HG03097 (cell line): ENCODE data around the gene LDLRAD3.
"Not testable (repeated sequence)": the region's sequence is repeated elsewhere in the genome, so short reads cannot be mapped to it uniquely, and the experiment has no call there.

ENCODE experiments used
- ATAC-seq: cut with Tn5 transposase; IDR thresholded peaks from one replicate; pipeline ENCODE4 v1.9.1; 2021; ENCODE audit not compliant: unreplicated experiment, low FRiP score

Gene LDLRAD3, protein sequence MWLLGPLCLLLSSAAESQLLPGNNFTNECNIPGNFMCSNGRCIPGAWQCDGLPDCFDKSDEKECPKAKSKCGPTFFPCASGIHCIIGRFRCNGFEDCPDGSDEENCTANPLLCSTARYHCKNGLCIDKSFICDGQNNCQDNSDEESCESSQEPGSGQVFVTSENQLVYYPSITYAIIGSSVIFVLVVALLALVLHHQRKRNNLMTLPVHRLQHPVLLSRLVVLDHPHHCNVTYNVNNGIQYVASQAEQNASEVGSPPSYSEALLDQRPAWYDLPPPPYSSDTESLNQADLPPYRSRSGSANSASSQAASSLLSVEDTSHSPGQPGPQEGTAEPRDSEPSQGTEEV

GRCh38 chr11:35943713-35944502 lies at the start of gene LDLRAD3:
TSS of gene LDLRAD3 (plus strand) at chr11:35944062. CDS start at chr11:35944099, 37 bp downstream.
- peak; percentile 56 for ATAC-seq

DNA sequence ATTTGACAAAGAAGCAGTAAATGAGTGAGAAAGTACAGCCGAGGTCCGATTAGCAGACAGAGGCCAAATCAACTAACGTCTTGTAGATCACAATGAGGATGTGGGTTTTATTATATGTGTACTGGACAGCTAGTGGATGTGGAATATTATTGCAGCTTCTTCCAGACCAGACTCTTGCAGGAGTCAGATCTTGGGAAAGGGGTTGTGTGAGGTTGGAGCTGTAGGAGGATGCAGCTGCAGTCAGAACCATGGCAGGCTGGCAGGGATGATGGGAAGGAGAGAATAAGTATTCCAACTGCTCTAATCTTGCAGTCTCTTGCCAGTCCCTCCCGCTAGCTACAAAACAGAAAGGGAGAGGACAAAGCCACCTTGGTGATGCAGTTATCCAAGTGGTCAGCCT lies 46.8 kb upstream of the LDLRAD3 start:
- ATAC-seq = no peak

GRCh38 chr11:35902961-35903360 lies 40.9 kb upstream of the LDLRAD3 start:
- ATAC-seq = no peak

- no peak for ATAC-seq
These were observed 38.1 kb upstream of the LDLRAD3 start for GRCh38 chr11:35905646-35906276.

- no peak for ATAC-seq
These were observed 37.6 kb upstream of the LDLRAD3 start for GRCh38 chr11:35906277-35906661.

GRCh38 chr11:35906681-35907080 lies 37.2 kb upstream of the LDLRAD3 start:
- no peak for ATAC-seq

DNA sequence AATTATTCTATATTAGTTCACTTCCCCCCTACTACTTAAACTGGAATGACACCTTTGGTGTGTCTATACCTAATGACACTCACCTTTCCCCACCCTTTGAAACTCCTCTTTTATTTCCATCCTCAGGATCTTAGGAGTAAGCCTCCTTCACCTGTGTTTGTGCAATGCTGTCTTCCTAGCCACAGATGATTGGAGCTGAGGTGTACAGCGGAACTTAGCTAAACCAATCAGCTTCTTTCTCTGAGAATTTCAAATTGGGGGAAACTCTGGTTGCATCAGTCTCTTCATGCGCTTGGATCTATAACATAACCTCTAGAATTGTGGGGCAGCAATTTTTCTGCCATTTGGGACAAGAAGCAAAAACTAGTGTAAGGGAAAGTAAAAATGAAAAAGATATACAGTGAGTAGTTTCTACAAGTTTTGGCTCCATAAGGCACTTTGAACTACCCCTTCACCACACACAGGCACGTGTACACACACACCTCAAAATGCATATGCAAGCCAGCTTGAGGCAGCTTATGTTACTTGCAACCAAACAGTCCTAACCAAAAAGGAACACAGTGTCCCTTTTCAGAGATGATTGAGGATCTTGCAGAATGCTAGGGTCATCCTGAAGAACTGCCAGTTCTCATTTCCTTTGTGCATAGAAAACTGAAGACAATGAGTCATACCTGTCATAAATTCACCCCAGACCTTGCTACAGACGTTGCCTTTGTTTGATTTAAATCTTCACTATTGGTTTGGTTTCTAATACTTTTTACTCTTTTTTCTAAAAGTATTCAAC lies 36.0 kb upstream of the LDLRAD3 start:
- no peak for ATAC-seq

GRCh38 chr11:35908432-35908771 lies 35.5 kb upstream of the LDLRAD3 start:
- not testable (repeated sequence) for ATAC-seq

DNA sequence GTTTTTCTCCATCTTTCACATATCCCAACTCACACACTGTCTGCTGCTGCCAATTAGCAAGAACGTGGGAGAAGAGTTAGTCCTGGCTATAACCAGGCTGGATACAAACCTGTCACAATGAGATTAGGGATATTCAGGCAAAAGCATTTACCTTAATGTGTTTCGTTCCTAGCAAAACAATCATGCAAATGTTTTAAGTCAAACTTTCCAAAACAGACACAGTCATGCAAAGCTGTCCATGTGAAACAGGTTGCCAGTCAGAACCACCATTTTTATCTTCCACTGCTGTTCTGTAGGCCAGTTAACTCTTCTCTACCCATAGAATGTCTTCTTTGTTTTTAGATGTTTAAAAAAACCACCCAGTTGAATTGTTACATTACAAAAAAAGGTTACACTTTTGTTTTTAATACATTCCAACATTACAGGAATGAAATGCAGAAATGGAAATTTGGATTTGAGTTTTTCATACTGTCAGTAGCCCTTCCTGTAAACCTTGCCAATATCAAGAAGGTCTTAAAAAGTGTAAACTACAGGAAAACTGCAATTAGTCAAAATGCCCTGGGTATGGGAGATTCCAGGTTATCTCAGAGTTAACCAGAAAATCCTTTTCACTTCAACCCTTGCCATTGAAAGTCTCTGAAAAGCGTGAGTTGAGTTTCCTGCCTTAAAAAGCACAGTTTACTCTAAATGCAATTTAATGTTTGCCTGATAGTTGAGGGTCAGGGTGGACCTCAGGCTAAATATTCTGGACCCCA lies 34.2 kb upstream of the LDLRAD3 start:
- no peak for ATAC-seq

DNA sequence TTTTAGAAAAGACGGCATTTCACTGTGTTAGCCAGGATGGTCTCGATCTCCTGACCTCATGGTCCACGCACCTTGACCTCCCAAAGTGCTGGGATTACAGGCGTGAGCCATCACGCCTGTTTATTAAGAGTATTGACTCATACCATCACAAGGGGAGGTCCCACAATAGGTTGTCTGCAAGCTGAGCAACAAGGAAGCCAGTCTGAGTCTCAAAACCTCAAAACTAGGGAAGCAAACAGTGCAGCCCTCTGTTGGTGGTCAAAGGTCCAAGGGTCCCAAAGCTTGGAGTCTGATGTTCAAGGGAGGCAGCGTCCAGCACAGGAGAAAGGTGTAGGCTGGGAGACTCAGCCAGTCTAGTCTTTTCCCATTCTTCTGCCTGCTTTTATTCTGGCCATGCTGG lies 32.8 kb upstream of the LDLRAD3 start:
- no peak for ATAC-seq

GRCh38 chr11:35911616-35912165 lies 32.2 kb upstream of the LDLRAD3 start:
- no peak for ATAC-seq

DNA sequence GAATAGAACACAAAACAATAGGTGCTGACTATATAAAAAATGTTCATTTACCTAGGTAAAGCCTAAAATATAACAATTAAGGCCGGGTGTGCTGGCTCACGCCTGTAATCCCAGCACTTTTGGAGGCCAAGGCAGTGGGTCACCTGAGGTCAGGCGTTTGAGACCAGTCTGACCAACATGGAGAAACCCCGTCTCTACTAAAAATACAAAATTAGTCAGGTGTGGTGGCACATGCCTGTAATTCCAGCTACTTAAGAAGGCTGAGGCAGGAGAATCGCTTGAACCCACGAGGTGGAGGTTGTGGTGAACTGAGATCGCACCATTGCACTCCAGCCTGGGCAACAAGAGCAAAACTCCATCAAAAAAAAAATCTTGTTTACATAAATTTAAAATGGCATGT lies 31.4 kb upstream of the LDLRAD3 start:
- not testable (repeated sequence) for ATAC-seq

DNA sequence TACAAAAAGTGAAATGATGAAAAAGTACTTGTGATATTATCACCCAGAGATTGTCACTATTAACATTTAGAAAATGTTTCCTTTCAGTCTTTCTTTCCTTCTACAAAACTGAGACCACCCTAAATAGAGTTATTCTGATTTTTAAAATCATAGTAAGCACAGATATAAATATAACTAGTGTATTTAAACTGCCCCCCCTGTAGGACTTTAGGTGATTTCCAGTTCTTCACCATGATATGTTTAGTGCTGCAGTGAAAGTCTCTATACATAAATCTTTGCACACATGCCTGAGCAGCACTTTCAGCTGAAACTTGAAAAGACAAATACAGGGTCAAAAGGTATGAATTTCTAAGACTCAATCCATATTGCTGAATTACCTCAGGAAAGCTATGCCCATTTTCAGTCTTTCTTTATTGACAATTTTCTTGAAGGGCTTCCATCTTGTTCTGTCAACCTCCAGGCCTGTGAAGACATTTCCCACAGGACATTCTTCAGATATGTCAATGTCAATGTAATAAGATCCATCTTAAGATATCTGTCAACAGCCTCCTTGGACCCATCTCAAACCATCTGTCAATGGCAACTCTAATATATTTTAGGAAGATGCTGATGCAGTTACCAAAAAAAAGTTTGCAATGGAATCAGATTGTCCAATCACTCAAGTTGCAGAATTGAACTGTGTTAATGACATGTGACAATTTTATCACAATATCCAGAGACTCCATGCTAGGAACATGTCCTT lies 30.8 kb upstream of the LDLRAD3 start:
- ATAC-seq = no peak

- ATAC-seq = no peak
These were observed 29.0 kb upstream of the LDLRAD3 start for GRCh38 chr11:35914816-35915215.

GRCh38 chr11:35916270-35916669 lies 27.6 kb upstream of the LDLRAD3 start:
- ATAC-seq = no peak

- no peak for ATAC-seq
These were observed 26.2 kb upstream of the LDLRAD3 start for GRCh38 chr11:35917676-35918075.

DNA sequence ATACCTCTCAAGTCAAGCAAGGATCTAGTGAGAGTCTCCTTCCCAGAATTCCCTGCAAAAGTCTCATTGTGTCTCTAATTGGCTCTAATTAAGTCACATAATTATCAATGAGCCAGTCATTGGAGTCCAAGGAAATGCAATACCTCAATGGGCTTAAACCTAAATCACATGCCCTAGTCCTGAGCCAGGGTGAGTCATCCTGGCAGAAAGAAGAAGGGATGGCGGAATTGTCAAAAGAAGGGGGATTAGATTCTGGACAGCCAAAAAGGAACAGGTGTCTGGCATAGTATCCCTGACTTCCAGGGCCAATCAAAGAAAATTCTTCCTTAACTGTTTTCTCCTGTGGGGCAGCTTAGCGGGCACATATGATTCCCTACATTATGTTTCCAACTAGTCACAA lies 25.1 kb upstream of the LDLRAD3 start:
- no peak for ATAC-seq

DNA sequence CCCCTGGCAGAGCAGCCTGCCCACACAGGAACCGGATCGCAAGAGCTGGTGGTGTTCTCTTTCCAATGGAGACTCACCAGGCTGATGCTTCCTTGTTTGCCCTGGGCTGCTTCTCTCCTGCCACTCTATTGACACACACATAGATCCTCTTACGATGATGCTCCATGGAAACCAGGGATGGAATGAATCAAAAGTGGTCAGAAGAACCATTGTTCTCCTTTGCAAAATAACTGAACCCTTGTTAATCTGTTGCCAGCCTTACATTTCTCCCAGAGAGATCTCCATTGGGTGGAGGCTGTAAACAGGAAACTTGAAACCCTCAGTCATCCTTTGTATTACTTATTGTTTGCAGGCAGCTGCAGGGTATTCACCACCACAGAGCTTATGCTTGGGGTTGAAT lies 24.6 kb upstream of the LDLRAD3 start:
- ATAC-seq = no peak

GRCh38 chr11:35923452-35923851 lies 20.4 kb upstream of the LDLRAD3 start:
- ATAC-seq = no peak
